Neural progenitor cell (in vitro differentiated cells): Measurements from ENCODE around the gene LRGUK.

ENCODE experiments used
- EZH2 ChIP-seq: fragments of 200-600 bp; sonication (generic); IDR thresholded peaks from 2 replicates; pipeline ENCODE4 v1.6.1; 2017; ENCODE audit warnings: antibody characterized with exemption, mild to moderate bottlenecking, moderate library complexity
- EZH2phosphoT487 ChIP-seq: fragments of 200-600 bp; sonication (generic); IDR thresholded peaks from 2 replicates; pipeline ENCODE4 v1.6.1; 2017; ENCODE audit warnings: antibody characterized with exemption
- TF ChIP-seq, protein P1 (sequence below): fragments of 200-600 bp; sonication (generic); IDR thresholded peaks from 2 replicates; pipeline ENCODE4 v1.5.1; 2017; ENCODE audit warnings: antibody characterized with exemption, mild to moderate bottlenecking

- TF ChIP-seq, protein P1, sequence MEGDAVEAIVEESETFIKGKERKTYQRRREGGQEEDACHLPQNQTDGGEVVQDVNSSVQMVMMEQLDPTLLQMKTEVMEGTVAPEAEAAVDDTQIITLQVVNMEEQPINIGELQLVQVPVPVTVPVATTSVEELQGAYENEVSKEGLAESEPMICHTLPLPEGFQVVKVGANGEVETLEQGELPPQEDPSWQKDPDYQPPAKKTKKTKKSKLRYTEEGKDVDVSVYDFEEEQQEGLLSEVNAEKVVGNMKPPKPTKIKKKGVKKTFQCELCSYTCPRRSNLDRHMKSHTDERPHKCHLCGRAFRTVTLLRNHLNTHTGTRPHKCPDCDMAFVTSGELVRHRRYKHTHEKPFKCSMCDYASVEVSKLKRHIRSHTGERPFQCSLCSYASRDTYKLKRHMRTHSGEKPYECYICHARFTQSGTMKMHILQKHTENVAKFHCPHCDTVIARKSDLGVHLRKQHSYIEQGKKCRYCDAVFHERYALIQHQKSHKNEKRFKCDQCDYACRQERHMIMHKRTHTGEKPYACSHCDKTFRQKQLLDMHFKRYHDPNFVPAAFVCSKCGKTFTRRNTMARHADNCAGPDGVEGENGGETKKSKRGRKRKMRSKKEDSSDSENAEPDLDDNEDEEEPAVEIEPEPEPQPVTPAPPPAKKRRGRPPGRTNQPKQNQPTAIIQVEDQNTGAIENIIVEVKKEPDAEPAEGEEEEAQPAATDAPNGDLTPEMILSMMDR, result no peak
- no peak for TF ChIP-seq EZH2
- TF ChIP-seq EZH2phosphoT487, result no peak
Observed at GRCh38 chr7:134121632-134122139, 5.5 kb upstream of the LRGUK start.
